PC-3 (cell line): ENCODE measurements around the gene PPP6R2. TPM values are rescaled to one million over a fixed set of nuclear protein-coding genes. Genes with fewer than 3 reads are reported as not detected.

Experiments
- ATAC-seq: fragments of 200-7000 bp; cut with Tn5 transposase; 2 replicates; pipeline ENCODE4 v1.9.1; 2020; ENCODE audit warnings: mild to moderate bottlenecking, moderate library complexity
- BruUV-seq: library from RNA; stranded (reverse); fragments of 400-500 nt; replicated peaks from 2 replicates; lab custom pipeline; 2021; lab: Mats Ljungman, UMichigan
- CTCF ChIA-PET: fragments of 300-600 bp; sonication (Branson Sonifier 250); formaldehyde crosslinking; loops from one replicate; lab custom pipeline; 2022; ENCODE audit warnings: antibody characterized with exemption; lab: Charles Lee
- POLR2A ChIA-PET: fragments of 300-600 bp; sonication (Branson Sonifier 250); formaldehyde crosslinking; loops from one replicate; lab custom pipeline; 2022; ENCODE audit warnings: antibody characterized with exemption; ENCODE audit not compliant: unreplicated experiment; lab: Charles Lee
- DNase-seq: peaks from one replicate; pipeline ENCODE4 v3.0.0-alpha.2; 2015
- H2AFZ ChIP-seq: fragments of 300-600 bp; sonication (generic); 2 replicates; pipeline ENCODE4 v1.6.0; 2016; ENCODE audit warnings: antibody characterized with exemption, low read length
- H3F3A ChIP-seq: fragments of 300-600 bp; sonication (generic); one replicate; pipeline ENCODE4 v1.6.0; 2017; ENCODE audit warnings: antibody characterized with exemption, low read length, control low read depth, mild to moderate bottlenecking; ENCODE audit not compliant: unreplicated experiment
- H3K27ac ChIP-seq: fragments of 300-600 bp; sonication (generic); 2 replicates; pipeline ENCODE4 v1.5.1; 2016; ENCODE audit warnings: mild to moderate bottlenecking, low read length
- H3K27me3 ChIP-seq: fragments of 300-600 bp; sonication (generic); 2 replicates; pipeline ENCODE4 v1.6.1; 2016; ENCODE audit warnings: low read length, mixed read lengths
- H3K36me3 ChIP-seq: fragments of 300-600 bp; sonication (generic); 2 replicates; pipeline ENCODE4 v1.6.1; 2016; ENCODE audit warnings: low read depth, mixed run types, low read length, mixed read lengths
- H3K4me1 ChIP-seq: fragments of 300-600 bp; sonication (generic); 2 replicates; pipeline ENCODE4 v1.5.1; 2016; ENCODE audit warnings: low read length; ENCODE audit not compliant: insufficient read depth
- H3K4me2 ChIP-seq: fragments of 300-600 bp; sonication (generic); 2 replicates; pipeline ENCODE4 v1.6.0; 2016; ENCODE audit warnings: low read length
- H3K4me3 ChIP-seq: fragments of 300-600 bp; sonication (generic); 2 replicates; pipeline ENCODE4 v1.5.1; 2016; ENCODE audit warnings: mild to moderate bottlenecking, low read length, mixed read lengths
- H3K79me2 ChIP-seq: fragments of 300-600 bp; sonication (generic); 2 replicates; pipeline ENCODE4 v1.6.1; 2017; ENCODE audit warnings: low read length, mixed read lengths
- H3K9ac ChIP-seq: fragments of 300-600 bp; sonication (generic); 2 replicates; pipeline ENCODE4 v1.6.0; 2016; ENCODE audit warnings: mild to moderate bottlenecking, low read length
- H3K9me2 ChIP-seq: fragments of 300-600 bp; sonication (generic); replicated peaks from 2 replicates; pipeline ENCODE4 v1.6.1; 2016; ENCODE audit warnings: mixed run types, low read length, mixed read lengths
- H3K9me3 ChIP-seq: fragments of 300-600 bp; sonication (generic); 2 replicates; pipeline ENCODE4 v1.6.1; 2016; ENCODE audit warnings: low read length, mixed read lengths
- H4K20me1 ChIP-seq: fragments of 300-600 bp; sonication (generic); 2 replicates; pipeline ENCODE4 v1.6.1; 2016; ENCODE audit warnings: low read length, mixed read lengths
- CTCF ChIP-seq: fragments of 300-600 bp; sonication (generic); conservative IDR thresholded peaks from 2 replicates; pipeline ENCODE4 v1.5.1; 2017; ENCODE audit warnings: antibody characterized with exemption, low read depth, mild to moderate bottlenecking, low read length
- EZH2 ChIP-seq: fragments of 300-600 bp; sonication (generic); IDR thresholded peaks from one replicate; pipeline ENCODE4 v1.6.1; 2017; ENCODE audit warnings: antibody characterized with exemption, mild to moderate bottlenecking, low read length; ENCODE audit not compliant: unreplicated experiment
- EZH2phosphoT487 ChIP-seq: fragments of 300-600 bp; sonication (generic); IDR thresholded peaks from 2 replicates; pipeline ENCODE4 v1.6.1; 2018; ENCODE audit warnings: mild to moderate bottlenecking, antibody characterized with exemption, low read length, borderline replicate concordance
- intact Hi-C: fragments of 100-400 bp; cut with micrococcal nuclease; formaldehyde crosslinking; loops from 2 replicates; pipeline ENCODE4 v1.9.0; 2023
- total RNA-seq: library from RNA; depleted of rRNA; stranded (reverse); fragments of >200 nt; gene quantifications from 2 replicates; pipeline ENCODE4 v1.2.3, GENCODE V29; 2014

PPP6R2 gene
- total RNA-seq, 1 experiment from 2014 or later: 46.2 TPM

GRCh38 chr22:50343541-50343935, 411 bp downstream of the PPP6R2 start:
- peak overlapping the region; percentile 90 for H3K9ac ChIP-seq
- H3K4me2 ChIP-seq: peak overlapping the region; percentile 69
- no peaks in the 10 kb centered on the region for H3K9me2 ChIP-seq
- no peaks in the 10 kb centered on the region for H3F3A ChIP-seq
- no peaks in the 10 kb centered on the region for H3K27me3 ChIP-seq
- ATAC-seq: no peak
- H3K27ac ChIP-seq: no peak overlapping the region
- no peaks in the 10 kb centered on the region for H3K9me3 ChIP-seq
- 0 out of 2 replicates have a peak, but pooled peaks cover 4% of the 10 kb centered on the region for H4K20me1 ChIP-seq
- H3K4me3 ChIP-seq: peak overlapping the region; percentile 80
- H3K36me3 ChIP-seq: no peaks in the 10 kb centered on the region; the same call in 1 of the 2 replicates
- H3K4me1 ChIP-seq: no peaks in the 10 kb centered on the region
- no peak for DNase-seq
- no peak for TF ChIP-seq EZH2phosphoT487
- no peak for TF ChIP-seq EZH2
- no peak for TF ChIP-seq CTCF
- CTCF ChIA-PET: no interaction called here
- no peak overlapping the region for H2AFZ ChIP-seq
- peaks cover 25% of the 10 kb centered on the region for H3K79me2 ChIP-seq
- intact Hi-C loops: loop anchor here (5.0 kb wide), 2 partner anchors 71 to 91 kb away; partner anchors contain the start of genes HDAC10 and MAPK11
- BruUV-seq: no TSS peak
- POLR2A ChIA-PET: no interaction called here

- H3K9me3 ChIP-seq: no peaks in the 10 kb centered on the region
- 0 out of 2 replicates have a peak, but pooled peaks cover 4% of the 10 kb centered on the region for H4K20me1 ChIP-seq
- CTCF ChIA-PET: no interaction called here
- no peak overlapping the region for H3K9ac ChIP-seq
- H3K36me3 ChIP-seq: no peaks in the 10 kb centered on the region; the same call in 1 of the 2 replicates
- H3K4me2 ChIP-seq: no peak overlapping the region
- H3K27me3 ChIP-seq: no peaks in the 10 kb centered on the region
- no peaks in the 10 kb centered on the region for H3K4me1 ChIP-seq
- intact Hi-C loops: no loop called here
- no peaks in the 10 kb centered on the region for H3F3A ChIP-seq
- no peak overlapping the region for H3K4me3 ChIP-seq
- TF ChIP-seq EZH2phosphoT487 (no peak), CTCF (no peak), EZH2 (no peak)
- peaks cover 30% of the 10 kb centered on the region for H3K79me2 ChIP-seq
- H2AFZ ChIP-seq: no peak overlapping the region
- no peak overlapping the region for H3K27ac ChIP-seq
- no peaks in the 10 kb centered on the region for H3K9me2 ChIP-seq
- DNase-seq (no peak), ATAC-seq (no peak)
- POLR2A ChIA-PET: no interaction called here
- no TSS peak for BruUV-seq
Observed at GRCh38 chr22:50346470-50346869, 3.3 kb downstream of the PPP6R2 start.

GRCh38 chr22:50347157-50347556, 4.0 kb downstream of the PPP6R2 start:
- no TSS peak for BruUV-seq
- no peak overlapping the region for H2AFZ ChIP-seq
- H3K9ac ChIP-seq: no peak overlapping the region
- intact Hi-C loops: no loop called here
- H3F3A ChIP-seq: no peaks in the 10 kb centered on the region
- CTCF ChIA-PET: no interaction called here
- H3K79me2 ChIP-seq: peaks cover 31% of the 10 kb centered on the region
- no peak overlapping the region for H3K4me3 ChIP-seq
- POLR2A ChIA-PET: no interaction called here
- no peaks in the 10 kb centered on the region for H3K9me2 ChIP-seq
- H3K27me3 ChIP-seq: no peaks in the 10 kb centered on the region
- H3K9me3 ChIP-seq: no peaks in the 10 kb centered on the region
- no peak for DNase-seq
- 0 out of 2 replicates have a peak, but pooled peaks cover 4% of the 10 kb centered on the region for H4K20me1 ChIP-seq
- H3K4me1 ChIP-seq: no peaks in the 10 kb centered on the region
- H3K4me2 ChIP-seq: no peak overlapping the region
- H3K27ac ChIP-seq: no peak overlapping the region
- ATAC-seq: no peak
- H3K36me3 ChIP-seq: no peaks in the 10 kb centered on the region; the same call in 1 of the 2 replicates
- no peak for TF ChIP-seq EZH2phosphoT487
- no peak for TF ChIP-seq EZH2
- TF ChIP-seq CTCF: no peak
